HG03521 (cell line): ENCODE data around the gene CYBA.
"Not testable (repeated sequence)": the region's sequence is repeated elsewhere in the genome, so short reads cannot be mapped to it uniquely, and the experiment has no call there.

Experiments used
- ATAC-seq: cut with Tn5 transposase; IDR thresholded peaks from one replicate; pipeline ENCODE4 v1.9.1; 2021; ENCODE audit warnings: mild to moderate bottlenecking, moderate library complexity; ENCODE audit not compliant: unreplicated experiment

CYBA gene

DNA sequence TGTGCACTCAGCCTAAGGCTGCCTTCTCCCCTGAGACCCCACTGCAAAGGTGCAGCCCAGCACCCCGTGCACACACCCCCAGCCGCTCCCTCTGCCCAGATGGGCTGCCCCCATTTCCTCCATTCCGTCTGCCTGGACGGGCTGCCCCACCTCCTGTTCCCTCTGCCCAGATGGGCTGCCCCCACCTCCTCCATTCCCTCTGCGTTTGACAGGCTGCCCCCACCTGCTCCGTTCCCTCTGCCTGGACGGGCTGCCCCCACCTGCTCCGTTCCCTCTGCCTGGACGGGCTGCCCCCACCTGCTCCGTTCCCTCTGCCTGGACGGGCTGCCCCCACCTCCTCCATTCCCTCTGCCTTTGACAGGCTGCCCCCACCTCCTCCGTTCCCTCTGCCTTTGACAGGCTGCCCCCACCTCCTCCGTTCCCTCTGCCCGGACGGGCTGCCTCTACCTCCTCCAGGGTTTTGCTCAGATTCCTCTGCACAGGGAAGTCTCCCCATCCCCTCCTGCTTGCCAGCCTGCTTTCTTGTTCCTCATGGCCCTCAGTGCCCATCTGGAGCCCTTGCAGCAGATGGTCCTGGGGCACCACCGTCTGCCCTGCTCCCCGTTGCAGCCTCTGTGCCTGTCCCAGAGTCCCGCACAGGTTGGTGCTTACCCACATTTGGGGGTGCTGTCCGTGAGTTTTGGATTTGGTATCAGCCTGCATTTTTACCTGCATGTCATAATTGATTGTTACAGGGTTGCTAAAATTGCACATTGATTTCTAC lies 35.9 kb downstream of the CYBA start:
- ATAC-seq = no peak

DNA sequence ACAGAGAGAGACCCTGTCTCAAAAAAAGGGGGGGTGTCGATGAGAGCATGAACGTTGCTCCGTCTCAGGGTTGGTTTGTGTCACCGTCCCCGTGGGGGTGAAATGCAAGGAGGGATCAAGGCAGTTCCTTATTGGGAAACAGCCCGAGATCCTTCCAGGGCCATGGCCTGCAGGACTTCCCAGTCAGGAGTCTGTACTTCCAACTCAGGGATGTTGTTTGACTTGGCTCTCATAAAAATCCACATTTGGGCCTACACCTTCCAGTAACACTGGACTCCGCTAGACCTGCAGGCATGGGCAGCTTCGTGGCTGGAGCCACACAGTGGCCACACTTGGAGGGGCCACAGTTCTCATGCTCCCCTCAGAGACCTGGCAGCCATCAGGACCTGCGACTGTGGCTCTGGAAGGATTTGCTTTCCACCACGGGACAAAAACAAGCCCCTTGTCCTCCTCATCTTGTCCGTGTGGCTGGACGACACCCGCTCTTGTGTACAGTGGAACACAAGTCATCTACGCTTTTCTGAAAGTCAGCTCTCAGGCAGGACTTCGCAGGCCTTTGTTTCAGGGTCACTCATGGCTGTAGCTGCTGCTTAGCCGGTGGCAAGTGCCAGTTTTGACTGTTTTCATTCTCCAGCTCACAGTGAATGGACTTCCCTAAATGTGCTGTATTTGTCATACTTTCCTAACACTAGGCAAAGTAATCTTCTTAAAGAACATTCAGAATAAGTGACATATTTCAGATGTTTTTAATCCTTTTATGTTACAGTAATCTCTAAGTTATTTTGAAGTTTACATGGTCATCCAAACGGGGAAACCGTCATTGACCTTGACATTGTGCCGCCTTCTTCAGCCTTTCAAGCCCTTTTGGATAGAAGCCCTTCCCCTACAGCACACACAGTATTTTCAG lies 36.7 kb downstream of the CYBA start:
- no peak for ATAC-seq

DNA sequence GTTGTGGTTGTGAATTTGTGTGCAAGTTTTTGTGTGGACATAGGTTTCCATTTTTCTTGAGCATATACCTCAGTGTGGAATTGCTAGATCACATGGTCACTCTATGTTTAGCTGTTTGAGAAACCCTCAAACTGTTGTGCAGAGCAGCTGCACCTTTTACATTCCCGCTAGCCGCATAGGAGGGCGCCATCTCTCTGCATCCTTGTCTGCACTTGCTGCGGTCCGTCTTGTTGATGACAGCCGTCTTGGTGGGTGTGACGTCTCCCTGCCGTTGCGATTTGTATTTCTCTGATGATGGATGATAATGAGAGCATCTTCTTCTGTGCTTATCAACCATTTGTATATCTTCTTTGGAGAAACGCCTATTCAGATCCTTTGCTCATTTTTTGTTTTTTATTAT lies 37.6 kb downstream of the CYBA start:
- ATAC-seq = no peak

DNA sequence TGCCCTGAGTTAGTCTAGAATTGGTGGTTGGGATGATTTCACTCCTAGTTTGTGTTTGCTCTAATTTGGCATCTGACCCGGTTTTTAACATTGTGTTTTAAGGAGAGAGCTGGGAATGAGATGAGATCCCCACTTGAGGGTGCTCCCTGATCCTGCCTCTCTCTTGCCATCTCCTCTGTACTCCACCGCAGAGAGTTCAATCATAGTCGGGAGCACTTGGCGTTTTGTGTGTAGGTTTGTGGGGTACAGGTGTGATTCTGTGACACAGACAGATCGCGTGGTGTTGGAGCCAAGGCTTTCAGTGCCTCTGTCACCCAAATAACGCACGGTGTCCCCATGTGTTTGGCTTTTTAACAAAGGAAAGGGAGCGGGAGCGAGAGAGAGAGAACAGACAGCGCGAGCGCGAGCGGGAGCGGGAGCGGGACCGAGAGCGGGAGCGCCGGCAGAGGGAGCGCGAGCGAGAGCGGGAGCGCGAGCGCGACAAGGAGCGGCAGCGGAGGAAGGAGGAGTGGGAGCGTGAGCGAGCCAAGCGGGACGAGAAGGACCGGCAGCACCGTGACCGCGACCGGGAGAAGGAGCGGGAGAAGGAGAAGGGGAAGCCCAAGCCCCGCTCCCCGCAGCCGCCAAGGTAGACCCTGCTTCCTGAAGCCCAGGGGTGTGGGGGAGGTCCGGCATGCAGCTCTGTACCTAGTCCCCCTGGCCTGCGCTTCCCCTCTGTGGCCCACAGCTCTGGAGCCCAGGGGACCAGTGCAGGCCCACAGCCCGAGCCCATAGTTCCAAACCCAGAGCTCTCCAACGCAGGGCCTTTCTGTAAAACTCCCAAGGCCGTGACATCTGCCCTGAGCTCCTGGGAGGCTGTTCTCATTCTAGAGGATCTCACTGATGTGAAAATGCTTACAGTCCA lies 39.7 kb downstream of the CYBA start:
- no peak for ATAC-seq

DNA sequence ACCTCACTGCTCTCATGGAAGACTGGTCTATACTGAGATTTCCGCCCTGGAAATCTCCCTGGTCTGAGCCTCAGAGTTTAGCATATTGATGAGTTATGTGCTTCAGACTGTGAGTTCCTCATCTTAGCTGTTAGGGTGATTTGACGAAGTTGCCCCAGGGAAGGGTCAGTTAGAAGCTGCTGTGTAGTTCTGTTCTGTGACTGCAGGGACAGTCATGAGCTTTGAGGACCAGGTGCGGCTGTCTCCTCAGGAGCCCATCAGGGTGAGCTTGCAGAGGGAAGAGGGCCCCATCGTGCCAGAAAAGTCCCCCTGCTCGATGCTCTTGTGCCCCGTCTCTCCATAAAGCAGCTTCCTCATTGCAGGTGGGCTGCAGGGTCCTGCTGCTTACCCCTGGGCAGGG lies 40.8 kb downstream of the CYBA start:
- no peak for ATAC-seq

- ATAC-seq = not testable (repeated sequence)
Measured at GRCh38 chr16:88609426-88609825, 41.4 kb downstream of the CYBA start.

DNA sequence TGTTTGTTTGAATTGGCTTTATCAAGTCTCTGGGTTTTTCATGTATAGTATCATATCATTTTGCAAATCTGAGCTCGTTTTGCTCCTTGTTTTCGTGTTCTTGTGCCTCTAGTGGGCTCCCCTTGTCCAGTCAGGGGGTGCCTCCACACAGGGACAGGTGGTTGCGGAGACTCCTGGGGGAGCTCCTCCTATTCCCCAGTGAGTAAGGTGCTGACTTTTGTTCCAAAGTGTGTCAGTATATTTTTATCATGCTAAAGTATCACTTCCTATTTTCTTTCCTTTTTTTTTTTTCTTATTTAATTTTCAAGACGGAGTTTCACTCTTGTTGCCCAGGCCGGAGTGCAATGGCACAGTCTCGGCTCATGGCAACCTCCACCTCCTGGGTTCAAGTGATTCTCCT lies 42.8 kb downstream of the CYBA start:
- no peak for ATAC-seq

DNA sequence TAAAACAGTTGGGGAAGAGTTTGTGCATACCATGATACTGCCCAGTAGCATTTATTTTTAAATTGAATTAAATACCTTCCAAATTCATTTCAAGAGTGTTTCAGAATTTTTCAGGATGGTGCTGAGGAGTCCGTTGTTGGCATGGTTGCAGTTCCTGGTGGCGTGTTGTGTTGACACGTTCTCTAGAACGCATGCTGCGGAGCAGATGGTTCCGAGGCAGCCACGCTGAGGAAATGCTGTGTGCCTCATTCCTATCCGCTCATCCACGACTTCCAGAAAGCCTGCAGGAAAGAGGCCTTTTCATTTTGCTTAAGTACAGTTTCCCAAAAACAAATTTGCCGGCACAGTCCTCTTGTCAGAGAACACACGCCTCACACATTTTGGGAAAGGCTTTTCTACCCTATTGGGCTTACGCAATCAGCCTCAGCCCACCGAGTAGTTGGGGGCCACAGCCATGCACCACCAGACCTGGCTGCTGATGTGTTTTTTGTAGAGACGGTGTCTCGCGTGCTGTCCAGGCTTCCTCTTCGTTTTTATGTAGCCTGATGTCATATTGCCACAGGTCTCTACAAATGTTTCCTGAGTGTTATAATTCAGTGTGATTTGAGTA lies 44.6 kb downstream of the CYBA start:
- no peak for ATAC-seq

- ATAC-seq = no peak
Measured at GRCh38 chr16:88605186-88606147, 45.4 kb downstream of the CYBA start.

DNA sequence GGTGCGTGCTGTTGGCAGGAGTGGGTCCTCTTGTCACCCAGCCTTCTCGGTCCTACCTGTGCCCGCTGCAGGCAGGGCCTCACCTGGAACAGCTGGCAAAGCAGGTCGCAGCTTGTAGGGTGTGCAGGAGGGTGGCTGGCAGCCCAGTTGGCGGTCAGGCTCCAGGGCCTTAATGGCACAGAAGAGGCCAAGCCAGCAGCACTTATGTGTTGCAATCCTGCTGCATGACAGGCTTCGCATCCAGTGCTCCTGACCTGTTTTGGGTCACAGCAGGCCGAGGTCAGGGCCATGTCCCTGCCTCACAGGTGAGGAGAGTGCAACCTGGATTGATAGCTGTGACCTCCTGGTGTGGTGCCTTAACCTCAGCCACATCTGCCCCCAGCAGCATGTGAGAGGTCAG lies 48.8 kb downstream of the CYBA start:
- no peak for ATAC-seq

- ATAC-seq = no peak
Measured at GRCh38 chr16:88601313-88602036, 49.4 kb downstream of the CYBA start.

DNA sequence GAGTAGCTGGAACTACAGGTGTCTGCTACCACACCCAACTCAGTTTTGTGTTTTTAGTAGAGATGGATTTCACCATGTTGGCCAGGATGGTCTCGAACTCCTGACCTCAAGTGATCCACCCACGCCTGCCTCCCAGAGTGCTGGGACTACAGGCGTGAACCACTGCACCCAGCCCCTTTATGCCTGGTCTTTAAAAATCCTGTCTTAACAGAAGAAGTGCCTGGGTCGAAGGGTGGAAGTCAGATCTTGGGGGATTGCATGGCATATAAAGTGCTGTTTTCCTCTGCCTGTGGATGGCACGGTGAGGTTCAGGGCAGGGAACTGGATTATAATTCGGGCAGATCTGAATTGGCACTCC lies 50.3 kb downstream of the CYBA start:
- ATAC-seq = no peak

GRCh38 chr16:88599825-88600538 lies 50.9 kb downstream of the CYBA start:
- ATAC-seq = no peak

GRCh38 chr16:88599092-88599733 lies 51.6 kb downstream of the CYBA start:
- ATAC-seq = no peak

- ATAC-seq = no peak
Measured at GRCh38 chr16:88597856-88598491, 52.9 kb downstream of the CYBA start.

GRCh38 chr16:88596483-88596882 lies 54.4 kb downstream of the CYBA start:
- ATAC-seq = no peak

DNA sequence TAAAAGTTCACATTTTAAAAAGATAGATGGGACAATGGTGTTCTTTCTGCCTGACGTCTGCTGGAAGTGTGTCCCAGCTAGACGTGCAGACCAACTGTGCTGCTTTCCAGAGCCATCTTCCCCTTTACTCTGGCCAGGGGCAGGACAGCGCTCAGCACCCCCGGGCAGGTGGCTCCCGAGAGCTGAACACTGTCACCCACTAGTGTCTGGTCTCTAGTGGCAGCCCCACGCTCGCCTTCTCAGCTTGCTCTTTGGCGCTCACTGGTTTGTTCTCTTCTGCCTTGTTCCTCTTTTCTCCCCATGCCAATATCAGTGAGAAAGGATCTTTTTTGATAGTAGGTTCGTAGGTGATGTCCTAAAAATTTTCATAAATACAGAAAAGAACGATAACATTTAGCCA lies 54.9 kb downstream of the CYBA start:
- no peak for ATAC-seq
